GM12878 (cell line): ENCODE results near the gene CWC27. TPM values are rescaled to one million over a fixed set of nuclear protein-coding genes. Genes with fewer than 3 reads are reported as not detected.

Source experiments
- ATAC-seq: fragments of 200-7000 bp; cut with Tn5 transposase; 3 replicates; pipeline ENCODE4 v1.9.1; 2020; ENCODE audit warnings: mild to moderate bottlenecking, moderate library complexity
- BruUV-seq: library from RNA; stranded (reverse); fragments of 400-500 nt; replicated peaks from 2 replicates; lab custom pipeline; 2021; lab: Mats Ljungman, UMichigan
- CTCF ChIA-PET: fragments of 300-600 bp; sonication (Branson Sonifier 250); formaldehyde crosslinking; extraction: SDS; loops from one replicate; lab custom pipeline; 2021; ENCODE audit warnings: inconsistent platforms; lab: Yijun Ruan, JAX
- POLR2A ChIA-PET: fragments of 350-600 bp; formaldehyde crosslinking; extraction: SDS; loops from one replicate; lab custom pipeline; 2021; ENCODE audit warnings: inconsistent platforms; lab: Charles Lee
- RAD21 ChIA-PET: fragments of 300-600 bp; sonication (Branson Sonifier 250); formaldehyde crosslinking; loops from one replicate; lab custom pipeline; 2023; ENCODE audit warnings: antibody characterized with exemption; ENCODE audit not compliant: unreplicated experiment; lab: Charles Lee
- SMC1A ChIA-PET: fragments of 300-600 bp; sonication (Branson Sonifier 250); formaldehyde crosslinking; loops from one replicate; lab custom pipeline; 2023; ENCODE audit not compliant: unreplicated experiment, uncharacterized antibody; lab: Charles Lee
- DNase-seq: peaks from one replicate; pipeline ENCODE4 v3.0.0-alpha.2; 2011; ENCODE audit warnings: low read depth, low spot score
- FAIRE-seq: peaks from 3 replicates; lab custom pipeline; 2011; peaks lifted over from hg19 to GRCh38; lab: Jason Lieb, UNC
- H2AFZ ChIP-seq: 2 replicates; pipeline ENCODE4 v1.6.0; 2011; ENCODE audit warnings: low read depth, low read length, control low read depth; ENCODE audit not compliant: control insufficient read depth
- H3K27ac ChIP-seq: 2 replicates; pipeline ENCODE4 v1.5.1; 2011; ENCODE audit warnings: control low read depth; ENCODE audit not compliant: control insufficient read depth, insufficient read depth
- H3K27me3 ChIP-seq, 2 experiments: replicated peaks in 1 of 2; 2 replicates each; pipeline versions ENCODE4 v1.6.0 to v1.6.1; 2011; ENCODE audit warnings: low read length in 1 of 2; ENCODE audit not compliant: control insufficient read depth in 2 of 2, insufficient read depth in 2 of 2
- H3K36me3 ChIP-seq, 2 experiments: 2 replicates each; pipeline ENCODE4 v1.5.1; 2011; ENCODE audit warnings: low read length in 1 of 2; ENCODE audit not compliant: control insufficient read depth in 2 of 2, insufficient read depth in 2 of 2
- H3K4me1 ChIP-seq: 2 replicates; pipeline ENCODE4 v1.6.1; 2011; ENCODE audit warnings: mild to moderate bottlenecking, low read length, moderate library complexity, mixed read lengths; ENCODE audit not compliant: control insufficient read depth, insufficient read depth
- H3K4me2 ChIP-seq: 2 replicates; pipeline ENCODE4 v1.6.0; 2011; ENCODE audit warnings: control low read depth; ENCODE audit not compliant: control insufficient read depth, insufficient read depth
- H3K4me3 ChIP-seq: fragments of 200-600 bp; sonication (generic); 2 replicates; pipeline ENCODE4 v1.5.1; 2016
- H3K79me2 ChIP-seq: 2 replicates; pipeline ENCODE4 v1.6.0; 2011; ENCODE audit warnings: low read length; ENCODE audit not compliant: control insufficient read depth, insufficient read depth
- H3K9ac ChIP-seq: 2 replicates; pipeline ENCODE4 v1.8.0; 2011; ENCODE audit warnings: low read length, control low read depth, mixed read lengths; ENCODE audit not compliant: control insufficient read depth, insufficient read depth
- H3K9me3 ChIP-seq: replicated peaks from 3 replicates; pipeline ENCODE4 v1.5.1; 2011; ENCODE audit warnings: mild to moderate bottlenecking, low read length; ENCODE audit not compliant: control insufficient read depth, insufficient read depth
- H4K20me1 ChIP-seq: 2 replicates; pipeline ENCODE4 v1.6.0; 2011; ENCODE audit not compliant: control insufficient read depth, insufficient read depth
- CBX3 ChIP-seq: fragments of 200-600 bp; sonication (generic); IDR thresholded peaks from 2 replicates; pipeline ENCODE4 v1.6.1; 2016; ENCODE audit warnings: low read depth, borderline replicate concordance
- E2F8 ChIP-seq: fragments of 450-650 bp; IDR thresholded peaks from 2 replicates; pipeline ENCODE4 v1.6.1; 2018; ENCODE audit warnings: mild to moderate bottlenecking, low read depth, moderate library complexity; ENCODE audit not compliant: partially characterized antibody
- GABPA ChIP-seq: IDR thresholded peaks from 2 replicates; pipeline ENCODE4 v1.6.1; 2014; ENCODE audit warnings: antibody characterized with exemption, low read depth, mild to moderate bottlenecking, inconsistent platforms
- NR2F1 ChIP-seq: fragments of 450-650 bp; conservative IDR thresholded peaks from 2 replicates; pipeline ENCODE4 v1.6.1; 2017; ENCODE audit warnings: mild to moderate bottlenecking
- RAD21 ChIP-seq: IDR thresholded peaks from 2 replicates; pipeline ENCODE4 v1.6.1; 2011; ENCODE audit warnings: mild to moderate bottlenecking, low read depth, low read length, moderate library complexity; ENCODE audit not compliant: insufficient read depth
- SIX5 ChIP-seq: IDR thresholded peaks from 2 replicates; pipeline ENCODE4 v1.6.1; 2011; ENCODE audit warnings: mild to moderate bottlenecking, low read depth, low read length, moderate library complexity; ENCODE audit not compliant: severe bottlenecking
- SMAD5 ChIP-seq: IDR thresholded peaks from 2 replicates; pipeline ENCODE4 v1.6.1; 2016; ENCODE audit warnings: antibody characterized with exemption, low read depth
- ZNF687 ChIP-seq: fragments of 450-650 bp; IDR thresholded peaks from 2 replicates; pipeline ENCODE4 v1.6.1; 2017; ENCODE audit warnings: mild to moderate bottlenecking, moderate library complexity
- ZZZ3 ChIP-seq: IDR thresholded peaks from 2 replicates; pipeline ENCODE4 v1.6.1; 2011; ENCODE audit warnings: low read depth; ENCODE audit not compliant: control insufficient read depth, insufficient read length
- WGBS: methylation state at CpG from one replicate; pipeline ENCODE4 v1.1.6; 2016; ENCODE audit warnings: low lambda C conversion rate; ENCODE audit not compliant: insufficient replicate concordance, insufficient coverage; ENCODE audit errors: missing lambda C conversion rate; 5-methylcytosine and 5-hydroxymethylcytosine counted together
- in situ Hi-C: fragments of 300-500 bp; cut with MboI; formaldehyde crosslinking; loops from 9 replicates; pipeline ENCODE4 v1.14.3; 2018; ENCODE audit warnings: mixed read lengths
- intact Hi-C: fragments of 100-400 bp; cut with micrococcal nuclease; formaldehyde crosslinking; loops from one replicate; pipeline ENCODE4 v1.14.2; 2022; ENCODE audit not compliant: unreplicated experiment
- polyA plus RNA-seq, 11 experiments: library from polyadenylated mRNA; depleted of rRNA in 4 of 11; unstranded in 6 of 11; stranded (reverse) in 5 of 11; fragments of >200 nt; fragmentation: Nextera tagmentation in 4 of 11; fragmentation: Illumina TruSeq in 1 of 11; extraction: Ambion mirVana in 4 of 11; extraction: Trizol in 1 of 11; gene quantifications; 1 replicate in 1 of 11; 2 replicates in 10 of 11; pipeline versions ENCODE4 v1.2.1 to v1.2.3, GENCODE V29; 2011 to 2016; ENCODE audit warnings: inconsistent platforms in 2 of 11, missing spikeins in 2 of 11, low read depth in 1 of 11
- total RNA-seq, 4 experiments: library from RNA; depleted of rRNA in 3 of 4; stranded (reverse); fragments of >200 nt in 3 of 4; fragmentation: Illumina TruSeq in 1 of 4; extraction: Trizol in 1 of 4; gene quantifications; 2 replicates each; pipeline versions ENCODE4 v1.2.1 to v1.2.3, GENCODE V29; 2013 to 2021
- TF ChIP-seq, protein P1 (sequence below): fragments of 450-650 bp; formaldehyde crosslinking; IDR thresholded peaks from 2 replicates; pipeline ENCODE4 v1.5.0; 2022; ENCODE audit warnings: mild to moderate bottlenecking, missing genetic modification characterization
- TF ChIP-seq, protein P2 (sequence below): IDR thresholded peaks from 2 replicates; pipeline ENCODE4 v1.6.1; 2011; ENCODE audit warnings: mild to moderate bottlenecking, low read depth, low read length, moderate library complexity; ENCODE audit not compliant: insufficient replicate concordance

CWC27 gene
- total and polyA plus RNA-seq, 10 of the 15 experiments (the other 5 are each of a cell fraction or from before 2014, with no cell fraction given) = 21.7 to 61.9 (median 47.0) TPM

GRCh38 chr5:64759960-64760660, 8.6 kb upstream of the CWC27 start:
- RAD21 ChIA-PET = no interaction called here
- SMC1A ChIA-PET = no interaction called here
- H3K9ac ChIP-seq = no peak overlapping the region
- no peaks in the 10 kb centered on the region for H3K4me1 ChIP-seq
- intact Hi-C loops = no loop called here
- no peak for DNase-seq
- peaks cover 21% of the 10 kb centered on the region for H3K79me2 ChIP-seq
- H2AFZ ChIP-seq = no peak overlapping the region
- CTCF ChIA-PET = interaction anchor here (1.4 kb wide), 1 partner anchor 24 kb away, joined by 3 read pairs; no protein-coding TSS in a partner anchor
- no peak overlapping the region for H3K4me2 ChIP-seq
- BruUV-seq = no TSS peak
- in situ Hi-C loops = no loop called here
- H4K20me1 ChIP-seq = no peaks in the 10 kb centered on the region
- no peaks in the 10 kb centered on the region for H3K27me3 ChIP-seq
- no peak; the same call in 2 of the 3 replicates for ATAC-seq
- no peak overlapping the region for H3K27ac ChIP-seq
- POLR2A ChIA-PET = no interaction called here
- no peak overlapping the region for H3K4me3 ChIP-seq
- WGBS = 99% methylated on average over 4 of the region's 4 CpGs
- no peak for FAIRE-seq
- H3K36me3 ChIP-seq = peaks cover 0 to 29% of the 10 kb centered on the region in 2 experiments; a peak in 2 of 4 replicates
- no peaks in the 10 kb centered on the region; the same call in 1 of the 3 replicates for H3K9me3 ChIP-seq
- no peak for TF ChIP-seq ZNF687
- no peak for TF ChIP-seq CBX3
- TF ChIP-seq, protein P1, sequence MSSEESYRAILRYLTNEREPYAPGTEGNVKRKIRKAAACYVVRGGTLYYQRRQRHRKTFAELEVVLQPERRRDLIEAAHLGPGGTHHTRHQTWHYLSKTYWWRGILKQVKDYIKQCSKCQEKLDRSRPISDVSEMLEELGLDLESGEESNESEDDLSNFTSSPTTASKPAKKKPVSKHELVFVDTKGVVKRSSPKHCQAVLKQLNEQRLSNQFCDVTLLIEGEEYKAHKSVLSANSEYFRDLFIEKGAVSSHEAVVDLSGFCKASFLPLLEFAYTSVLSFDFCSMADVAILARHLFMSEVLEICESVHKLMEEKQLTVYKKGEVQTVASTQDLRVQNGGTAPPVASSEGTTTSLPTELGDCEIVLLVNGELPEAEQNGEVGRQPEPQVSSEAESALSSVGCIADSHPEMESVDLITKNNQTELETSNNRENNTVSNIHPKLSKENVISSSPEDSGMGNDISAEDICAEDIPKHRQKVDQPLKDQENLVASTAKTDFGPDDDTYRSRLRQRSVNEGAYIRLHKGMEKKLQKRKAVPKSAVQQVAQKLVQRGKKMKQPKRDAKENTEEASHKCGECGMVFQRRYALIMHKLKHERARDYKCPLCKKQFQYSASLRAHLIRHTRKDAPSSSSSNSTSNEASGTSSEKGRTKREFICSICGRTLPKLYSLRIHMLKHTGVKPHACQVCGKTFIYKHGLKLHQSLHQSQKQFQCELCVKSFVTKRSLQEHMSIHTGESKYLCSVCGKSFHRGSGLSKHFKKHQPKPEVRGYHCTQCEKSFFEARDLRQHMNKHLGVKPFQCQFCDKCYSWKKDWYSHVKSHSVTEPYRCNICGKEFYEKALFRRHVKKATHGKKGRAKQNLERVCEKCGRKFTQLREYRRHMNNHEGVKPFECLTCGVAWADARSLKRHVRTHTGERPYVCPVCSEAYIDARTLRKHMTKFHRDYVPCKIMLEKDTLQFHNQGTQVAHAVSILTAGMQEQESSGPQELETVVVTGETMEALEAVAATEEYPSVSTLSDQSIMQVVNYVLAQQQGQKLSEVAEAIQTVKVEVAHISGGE (CRISPR knock-in tag) = no peak
- TF ChIP-seq, protein P2, sequence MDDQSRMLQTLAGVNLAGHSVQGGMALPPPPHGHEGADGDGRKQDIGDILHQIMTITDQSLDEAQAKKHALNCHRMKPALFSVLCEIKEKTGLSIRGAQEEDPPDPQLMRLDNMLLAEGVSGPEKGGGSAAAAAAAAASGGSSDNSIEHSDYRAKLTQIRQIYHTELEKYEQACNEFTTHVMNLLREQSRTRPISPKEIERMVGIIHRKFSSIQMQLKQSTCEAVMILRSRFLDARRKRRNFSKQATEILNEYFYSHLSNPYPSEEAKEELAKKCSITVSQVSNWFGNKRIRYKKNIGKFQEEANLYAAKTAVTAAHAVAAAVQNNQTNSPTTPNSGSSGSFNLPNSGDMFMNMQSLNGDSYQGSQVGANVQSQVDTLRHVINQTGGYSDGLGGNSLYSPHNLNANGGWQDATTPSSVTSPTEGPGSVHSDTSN = no peak
- no peak for TF ChIP-seq GABPA
- TF ChIP-seq SMAD5 = no peak
- no peak for TF ChIP-seq E2F8
- TF ChIP-seq ZZZ3 = no peak
- no peak for TF ChIP-seq NR2F1
- TF ChIP-seq SIX5 = no peak
- TF ChIP-seq RAD21 = no peak
